Measurements from ENCODE around the gene SPDYE18.
"Not testable (repeated sequence)": the region's sequence is repeated elsewhere in the genome, so short reads cannot be mapped to it uniquely, and the experiment has no call there.

Gene SPDYE18

GRCh38 chr7:77063732-77064131 lies 1.4 kb upstream of the SPDYE18 start:
- not testable (repeated sequence) for H3K36me3 Mint-ChIP-seq (ENCODE audit: low read depth)

GRCh38 chr7:77032261-77032660 lies 30.1 kb downstream of the SPDYE18 start, which contains the start of gene SPDYE17:
Gene SPDYE17, minus strand, starts transcription at chr7:77032361. Its CDS starts 1,791 bp downstream, at chr7:77030570.
- not testable (repeated sequence) for H3K27ac Mint-ChIP-seq; H3K27me3 Mint-ChIP-seq (ENCODE audit: low read depth); H3K4me3 Mint-ChIP-seq; H3K9me3 Mint-ChIP-seq; H3K36me3 Mint-ChIP-seq (ENCODE audit: low read depth); H3K4me1 Mint-ChIP-seq (ENCODE audit: low read depth)

More at GRCh38 chr7:77063732-77064131, 1.4 kb upstream of the SPDYE18 start:
- H3K9me3 Mint-ChIP-seq; H3K4me3 Mint-ChIP-seq; H3K27me3 Mint-ChIP-seq (ENCODE audit: low read depth); H3K27ac Mint-ChIP-seq: not testable (repeated sequence)
- peaks cover 12% of the 10 kb centered on the region for H3K4me1 Mint-ChIP-seq (ENCODE audit: low read depth)

- not testable (repeated sequence) for H3K27ac Mint-ChIP-seq; H3K4me1 Mint-ChIP-seq (ENCODE audit: low read depth); H3K9me3 Mint-ChIP-seq; H3K27me3 Mint-ChIP-seq (ENCODE audit: low read depth); H3K4me3 Mint-ChIP-seq; H3K36me3 Mint-ChIP-seq (ENCODE audit: low read depth)
Measured at GRCh38 chr7:77026349-77026748, 36.0 kb downstream of the SPDYE18 start.

GRCh38 chr7:77010074-77010680 lies 52.2 kb downstream of the SPDYE18 start:
- not testable (repeated sequence) for H3K9me3 Mint-ChIP-seq; H3K4me3 Mint-ChIP-seq; H3K36me3 Mint-ChIP-seq (ENCODE audit: low read depth); H3K4me1 Mint-ChIP-seq (ENCODE audit: low read depth); H3K27ac Mint-ChIP-seq; H3K27me3 Mint-ChIP-seq (ENCODE audit: low read depth)

- not testable (repeated sequence) for H3K27me3 Mint-ChIP-seq (ENCODE audit: low read depth); H3K4me3 Mint-ChIP-seq; H3K9me3 Mint-ChIP-seq; H3K27ac Mint-ChIP-seq; H3K36me3 Mint-ChIP-seq (ENCODE audit: low read depth); H3K4me1 Mint-ChIP-seq (ENCODE audit: low read depth)
Measured at GRCh38 chr7:77008000-77008399, 54.4 kb downstream of the SPDYE18 start.

GRCh38 chr7:77006127-77007110 lies 55.9 kb downstream of the SPDYE18 start:
- not testable (repeated sequence) for H3K27ac Mint-ChIP-seq; H3K4me1 Mint-ChIP-seq (ENCODE audit: low read depth); H3K4me3 Mint-ChIP-seq; H3K9me3 Mint-ChIP-seq; H3K27me3 Mint-ChIP-seq (ENCODE audit: low read depth); H3K36me3 Mint-ChIP-seq (ENCODE audit: low read depth)

- not testable (repeated sequence) for H3K4me1 Mint-ChIP-seq (ENCODE audit: low read depth); H3K9me3 Mint-ChIP-seq; H3K27ac Mint-ChIP-seq; H3K4me3 Mint-ChIP-seq; H3K27me3 Mint-ChIP-seq (ENCODE audit: low read depth); H3K36me3 Mint-ChIP-seq (ENCODE audit: low read depth)
Measured at GRCh38 chr7:77005461-77006057, 56.8 kb downstream of the SPDYE18 start.

- not testable (repeated sequence) for H3K27me3 Mint-ChIP-seq (ENCODE audit: low read depth); H3K9me3 Mint-ChIP-seq; H3K36me3 Mint-ChIP-seq (ENCODE audit: low read depth); H3K27ac Mint-ChIP-seq; H3K4me1 Mint-ChIP-seq (ENCODE audit: low read depth); H3K4me3 Mint-ChIP-seq
Measured at GRCh38 chr7:77004151-77004550, 58.2 kb downstream of the SPDYE18 start.

GRCh38 chr7:77003241-77003640 lies 59.1 kb downstream of the SPDYE18 start:
- H3K36me3 Mint-ChIP-seq (ENCODE audit: low read depth); H3K4me1 Mint-ChIP-seq (ENCODE audit: low read depth); H3K27ac Mint-ChIP-seq; H3K4me3 Mint-ChIP-seq; H3K9me3 Mint-ChIP-seq; H3K27me3 Mint-ChIP-seq (ENCODE audit: low read depth): not testable (repeated sequence)

GRCh38 chr7:77002678-77003233 lies 59.6 kb downstream of the SPDYE18 start:
- H3K36me3 Mint-ChIP-seq (ENCODE audit: low read depth); H3K27me3 Mint-ChIP-seq (ENCODE audit: low read depth); H3K9me3 Mint-ChIP-seq: not testable (repeated sequence)

GRCh38 chr7:77002104-77002503 lies 60.3 kb downstream of the SPDYE18 start:
- H3K27ac Mint-ChIP-seq; H3K36me3 Mint-ChIP-seq (ENCODE audit: low read depth); H3K4me3 Mint-ChIP-seq: not testable (repeated sequence)

More at GRCh38 chr7:77002678-77003233, 59.6 kb downstream of the SPDYE18 start:
- not testable (repeated sequence) for H3K4me3 Mint-ChIP-seq; H3K27ac Mint-ChIP-seq; H3K4me1 Mint-ChIP-seq (ENCODE audit: low read depth)

More at GRCh38 chr7:77002104-77002503, 60.3 kb downstream of the SPDYE18 start:
- not testable (repeated sequence) for H3K4me1 Mint-ChIP-seq (ENCODE audit: low read depth); H3K9me3 Mint-ChIP-seq; H3K27me3 Mint-ChIP-seq (ENCODE audit: low read depth)
